ENCODE results near the gene TPM4.

- no peak for TF ChIP-seq EZH2 (IDR thresholded peaks at IDR 0.05; ENCODE audit: low read depth)
- no peak for TF ChIP-seq CTCF (conservative IDR thresholded peaks at IDR 0.05)
Observed at GRCh38 chr19:16037424-16038195, 38.7 kb upstream of the TPM4 start.

Data from PC-9 (cell line).